Stimulated activated CD8-positive, alpha-beta memory T cell treated with anti-CD3 and anti-CD28 coated beads, Interleukin-12 subunit alpha, Interleukin-12 subunit beta, amount 100 ng/mL, for 1 hour (primary cell): ENCODE results near the gene CA5A.
"Not testable (repeated sequence)": the region's sequence is repeated elsewhere in the genome, so short reads cannot be mapped to it uniquely, and the experiment has no call there.

Experiments used
- DNase-seq: peaks from one replicate; pipeline ENCODE4 v3.0.0-alpha.2; 2020; ENCODE audit warnings: low read depth

Gene CA5A

GRCh38 chr16:87865902-87866555, 70.3 kb downstream of the CA5A start:
- not testable (repeated sequence) for DNase-seq

DNA sequence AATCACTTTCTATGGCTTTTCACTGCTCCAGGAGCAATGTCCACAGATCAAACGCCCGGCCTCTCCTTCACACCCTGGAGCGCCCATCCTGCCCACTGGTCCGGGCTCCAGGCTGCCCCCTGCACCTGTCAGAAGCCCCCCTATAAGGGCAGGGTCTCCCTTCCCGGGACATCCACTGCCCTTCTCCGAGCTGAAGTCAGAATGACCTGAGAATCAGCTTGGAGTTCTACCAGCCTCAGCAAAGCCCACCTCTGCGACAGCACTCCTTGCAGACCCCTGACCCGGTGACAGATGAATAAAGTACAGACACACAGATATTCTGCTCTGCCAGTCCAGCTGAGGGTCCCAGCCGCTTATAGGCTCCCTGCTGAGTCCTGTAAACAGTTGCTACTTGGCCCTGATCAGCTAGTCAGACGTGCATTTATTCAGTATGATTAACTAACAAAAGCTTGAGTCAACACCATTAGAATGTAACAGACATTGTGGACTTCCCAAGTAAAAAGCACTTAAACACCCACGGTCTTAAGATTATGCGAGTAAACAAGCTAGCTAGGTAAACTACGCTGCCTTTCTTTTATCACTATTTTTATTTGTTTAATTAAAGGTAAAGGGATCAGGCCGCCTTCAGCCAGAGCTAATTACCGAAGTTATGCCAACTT, 71.9 kb downstream of the CA5A start:
- DNase-seq: no peak

DNA sequence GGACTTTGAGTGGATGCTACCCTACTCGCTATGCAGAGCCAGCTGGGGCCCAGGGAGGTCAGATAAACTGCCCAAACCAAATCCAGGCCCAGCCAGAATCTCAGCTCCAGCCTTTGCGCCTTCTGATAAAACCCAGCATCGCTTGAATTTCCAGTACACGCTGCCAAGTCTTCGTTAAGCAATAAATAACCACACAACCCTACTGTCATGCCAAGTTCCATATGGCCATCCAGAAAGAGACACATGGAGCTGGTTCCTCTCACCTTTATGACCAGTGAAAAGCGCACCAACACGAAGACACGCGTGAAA, 73.0 kb downstream of the CA5A start:
- DNase-seq: not testable (repeated sequence)

- not testable (repeated sequence) for DNase-seq
Measured at GRCh38 chr16:87862597-87863326, 73.6 kb downstream of the CA5A start.

GRCh38 chr16:87861300-87862099, 74.8 kb downstream of the CA5A start:
- not testable (repeated sequence) for DNase-seq

DNA sequence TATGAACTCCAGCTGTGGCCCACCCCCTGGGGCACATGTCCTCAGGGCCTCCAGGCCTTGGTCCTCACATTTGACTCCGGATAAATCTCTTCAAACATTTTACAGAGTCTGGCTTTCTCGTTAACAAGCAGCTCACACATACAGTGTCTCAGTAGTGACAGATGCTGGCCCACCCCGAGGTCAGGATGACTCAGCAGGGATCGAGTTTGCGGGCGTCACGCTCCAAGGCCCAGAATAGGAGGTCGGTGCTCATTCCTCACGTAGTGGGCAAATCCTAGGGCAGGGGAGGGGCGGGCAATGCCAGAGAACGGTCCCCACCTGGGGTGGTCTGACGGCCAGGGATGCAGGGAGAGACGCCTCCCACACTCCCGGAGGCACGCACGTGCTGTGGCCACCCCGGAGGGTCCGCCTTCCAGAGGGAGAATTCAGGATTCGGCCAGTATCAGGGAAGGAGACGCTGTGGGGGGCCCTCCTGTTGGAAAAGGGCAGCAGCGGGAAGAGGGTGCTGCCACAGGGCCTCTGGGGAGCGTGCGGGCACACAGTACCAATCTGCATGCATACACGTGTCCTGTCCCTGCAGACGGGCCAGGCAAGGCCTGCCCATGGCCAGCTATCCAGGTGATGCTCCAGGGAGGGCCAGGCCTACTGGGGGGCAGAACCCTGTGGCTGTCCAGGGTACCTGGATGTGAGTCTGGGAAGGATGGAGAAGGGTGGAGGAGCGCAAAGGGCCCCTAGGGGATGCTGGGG, 75.6 kb downstream of the CA5A start:
- no peak for DNase-seq

- DNase-seq: not testable (repeated sequence)
Measured at GRCh38 chr16:87858151-87858993, 78.0 kb downstream of the CA5A start.

DNA sequence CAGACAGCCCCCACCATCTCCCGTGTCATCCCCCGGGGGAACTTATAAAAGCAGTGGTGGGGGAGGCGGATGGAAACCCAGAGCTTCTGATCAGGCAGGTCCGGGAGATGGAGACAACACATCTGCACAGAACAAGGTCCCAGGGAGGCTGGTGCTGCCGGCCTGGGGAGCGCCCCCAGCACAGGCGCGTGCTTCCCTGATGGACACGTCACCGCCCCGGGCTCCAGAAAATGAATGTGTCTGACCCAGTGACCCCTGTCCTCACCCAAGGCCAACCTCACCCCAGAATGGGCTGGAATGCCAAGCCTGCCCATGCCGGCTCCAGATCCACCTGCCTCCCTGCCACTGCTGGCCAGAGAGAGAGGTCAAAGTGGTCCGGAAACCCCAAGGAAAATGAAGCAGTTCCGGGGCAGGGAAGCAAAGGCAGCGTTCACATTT, 79.5 kb downstream of the CA5A start:
- no peak for DNase-seq

- no peak for DNase-seq
Measured at GRCh38 chr16:87855852-87856715, 80.2 kb downstream of the CA5A start.

- no peak for DNase-seq
Measured at GRCh38 chr16:87854907-87855683, 81.2 kb downstream of the CA5A start.

DNA sequence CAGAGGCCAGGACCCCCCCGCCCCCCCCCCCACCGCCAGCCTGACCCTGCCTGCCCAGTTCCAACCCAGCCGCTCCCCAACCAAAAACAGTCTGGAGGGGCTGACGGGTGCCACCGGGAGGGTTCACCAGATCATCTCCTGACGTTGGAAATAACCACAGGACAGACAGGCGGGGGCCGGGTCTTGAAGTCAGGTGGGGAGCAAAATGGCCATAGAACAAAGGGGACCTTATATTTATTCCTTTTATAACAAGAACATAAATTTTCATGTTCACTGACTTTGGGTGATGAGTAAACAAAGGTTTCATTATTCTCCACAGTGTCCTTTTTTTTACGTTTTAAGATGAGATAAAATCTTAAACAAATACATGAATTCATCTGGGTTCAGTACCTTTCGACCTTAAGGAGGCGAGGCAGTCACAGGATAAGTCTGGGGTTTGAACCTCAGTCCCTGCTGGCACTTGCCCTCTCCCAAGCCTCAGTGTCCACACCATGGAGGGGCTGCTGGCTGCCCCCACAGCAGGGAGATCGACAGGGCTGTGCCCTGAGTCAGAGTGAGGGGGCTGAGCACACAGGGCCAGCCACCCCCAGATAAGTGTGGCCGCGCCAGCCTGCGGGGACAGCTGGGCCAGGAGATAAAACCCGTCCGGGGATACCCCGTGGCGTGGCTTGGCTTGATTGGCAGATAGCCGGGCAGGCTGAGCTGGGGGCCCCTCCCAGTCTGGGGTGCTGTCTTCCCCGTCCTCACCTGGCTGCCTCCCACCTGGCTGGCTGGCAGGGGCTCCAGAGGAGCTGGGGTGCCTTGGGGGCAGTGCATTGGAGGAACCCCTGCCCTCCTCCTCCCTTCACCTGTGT, 82.0 kb downstream of the CA5A start:
- no peak for DNase-seq

GRCh38 chr16:87853411-87854052, 82.8 kb downstream of the CA5A start:
- peak; percentile 73 for DNase-seq

GRCh38 chr16:87851601-87852000, 84.7 kb downstream of the CA5A start:
- no peak for DNase-seq

DNA sequence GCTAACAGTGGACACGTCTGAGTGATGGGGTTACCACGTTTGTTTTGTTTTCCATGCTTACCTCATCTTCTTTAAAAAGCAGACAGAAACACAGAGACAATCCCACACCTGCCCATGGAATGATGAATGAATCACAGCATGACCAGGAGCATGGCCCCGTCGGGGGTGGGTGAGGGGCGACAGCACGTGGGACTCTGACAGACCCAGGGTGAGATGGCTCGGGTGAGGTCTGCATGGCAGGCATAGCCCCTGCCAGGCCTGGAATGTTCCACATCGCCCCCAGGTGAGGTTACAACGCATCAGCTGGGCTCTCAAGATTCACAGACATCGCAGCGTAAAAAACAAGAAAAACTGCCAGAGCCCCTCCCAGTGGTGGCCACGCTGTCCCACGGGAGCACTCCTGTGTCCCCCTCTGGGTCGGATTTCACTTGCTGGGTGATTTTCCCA, 85.2 kb downstream of the CA5A start:
- no peak for DNase-seq

DNA sequence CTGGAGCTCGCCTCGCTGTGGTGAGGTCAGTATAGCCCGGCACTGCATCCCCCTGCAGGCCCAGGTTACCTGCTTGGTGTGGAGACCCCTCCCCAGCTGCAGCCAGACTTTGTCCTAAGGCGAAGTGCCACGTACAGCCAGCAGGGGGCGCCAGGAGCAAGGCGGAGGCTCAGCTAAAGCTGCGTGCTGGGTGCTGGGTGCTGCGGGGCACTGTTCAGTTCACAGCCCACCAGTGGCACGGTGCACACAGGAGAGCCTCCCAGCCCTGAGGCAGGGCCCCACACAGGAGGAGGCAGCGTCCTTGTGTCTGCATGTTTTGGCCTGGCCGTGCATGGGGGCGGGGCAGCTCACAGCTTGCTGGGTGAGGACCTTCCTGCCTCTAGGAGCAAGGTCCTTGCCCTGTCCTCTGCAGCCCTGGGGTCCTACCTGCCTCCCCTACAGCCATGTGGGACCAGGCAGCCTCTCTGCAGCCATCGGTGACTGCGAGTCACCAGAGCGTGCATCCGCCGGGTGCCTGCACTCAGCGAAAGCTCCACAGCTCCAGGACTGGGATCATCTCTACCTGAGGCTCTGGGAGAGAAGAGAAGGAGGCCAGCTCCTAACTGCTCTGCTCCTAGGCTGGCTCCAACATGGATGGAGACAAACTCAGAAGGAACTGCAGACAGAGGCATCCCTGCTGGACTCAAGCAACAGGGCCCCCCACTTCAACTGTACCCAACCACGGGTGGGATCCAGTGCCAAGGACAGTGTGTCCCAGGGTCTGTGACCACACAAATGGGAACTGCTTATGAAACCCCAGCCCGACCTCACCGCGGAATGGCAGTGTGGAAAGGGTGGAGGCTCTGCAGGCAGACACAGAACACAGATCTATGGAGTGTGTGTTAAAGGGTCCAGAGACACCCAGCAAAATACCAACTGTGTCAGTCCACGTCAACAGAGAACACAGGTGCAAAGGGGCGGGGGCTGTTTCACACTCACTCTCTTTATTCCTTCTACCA, 86.0 kb downstream of the CA5A start:
- peak; percentile 58 for DNase-seq

DNA sequence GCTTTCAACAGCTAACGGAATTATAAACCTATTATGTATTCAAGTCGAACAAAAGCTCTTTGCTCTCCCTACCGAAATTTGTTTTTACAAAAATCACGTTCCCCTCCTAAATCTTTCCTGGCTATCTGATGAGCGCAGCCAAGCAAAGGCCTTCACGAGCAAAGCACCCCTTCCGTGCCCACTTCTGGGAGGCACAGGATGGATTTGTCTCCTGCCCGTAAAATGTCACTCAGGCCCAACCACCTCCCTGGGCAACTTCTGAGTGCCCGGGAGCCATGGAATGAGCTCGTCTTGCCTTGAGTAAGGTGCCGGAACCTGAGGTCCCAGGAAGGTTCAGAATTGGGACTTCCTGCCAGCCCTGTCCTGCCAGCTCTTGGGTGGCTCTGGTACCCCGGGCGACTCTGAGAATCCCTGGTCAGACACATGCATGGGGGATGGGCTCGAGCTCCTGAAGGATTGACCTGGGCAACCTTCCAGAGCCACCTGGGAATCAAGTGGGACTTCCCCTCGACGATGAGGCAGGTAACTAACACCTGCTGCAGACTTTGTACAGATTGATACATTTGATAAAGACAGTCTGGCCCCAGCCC, 86.8 kb downstream of the CA5A start:
- DNase-seq: no peak
